Midbrain (tissue), 1 donor: ENCODE results near the gene NR2C2AP.
"Not testable (repeated sequence)": the region's sequence is repeated elsewhere in the genome, so short reads cannot be mapped to it uniquely, and the experiment has no call there.

ENCODE experiments used
- DNase-seq: peaks from one replicate; lab custom pipeline; 2025; lab: John Stamatoyannopoulos, UW

Gene NR2C2AP

DNA sequence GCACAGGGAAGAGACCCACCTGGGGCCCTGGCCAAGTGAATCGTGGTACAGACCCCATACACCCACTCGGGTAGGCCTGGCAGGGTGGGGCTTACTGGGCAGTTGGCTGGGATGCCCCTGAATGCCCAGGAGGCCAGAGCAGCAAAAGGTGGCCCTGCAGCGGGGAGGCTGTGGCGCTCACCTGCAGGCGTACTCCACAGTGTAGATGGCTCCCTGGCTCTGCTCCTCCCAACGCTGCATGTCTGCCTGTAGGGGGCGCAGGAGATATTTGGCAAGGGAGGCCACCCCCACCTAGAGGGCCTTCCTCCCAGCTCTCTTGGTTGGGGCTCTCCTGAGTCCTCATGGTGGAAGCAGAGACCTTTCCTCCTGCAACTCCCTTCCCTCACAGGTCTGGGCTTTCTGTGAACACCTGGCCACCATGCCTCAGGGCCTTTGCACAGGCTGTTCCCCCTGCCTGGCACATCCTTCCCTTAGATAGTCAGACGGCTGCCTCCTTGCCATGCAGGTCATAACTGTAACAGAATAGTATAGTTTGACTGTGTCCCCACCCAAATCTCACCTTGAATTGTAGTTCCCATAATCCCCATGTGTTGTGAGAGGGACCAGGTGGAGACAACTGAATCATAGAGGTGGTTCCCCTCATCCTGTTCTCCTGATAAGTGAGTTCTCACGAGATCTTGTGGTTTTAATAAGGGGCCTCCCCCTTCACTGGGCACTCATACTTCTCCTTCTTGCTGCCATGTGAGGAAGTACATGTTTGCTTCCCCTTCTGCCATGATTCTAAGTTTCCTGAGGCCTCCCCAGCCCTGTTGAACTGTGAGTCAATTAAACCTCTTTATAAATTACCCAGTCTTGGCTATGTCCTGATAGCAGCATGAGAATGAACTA is 17.1 kb downstream of the NR2C2AP start:
- DNase-seq, result no peak

DNA sequence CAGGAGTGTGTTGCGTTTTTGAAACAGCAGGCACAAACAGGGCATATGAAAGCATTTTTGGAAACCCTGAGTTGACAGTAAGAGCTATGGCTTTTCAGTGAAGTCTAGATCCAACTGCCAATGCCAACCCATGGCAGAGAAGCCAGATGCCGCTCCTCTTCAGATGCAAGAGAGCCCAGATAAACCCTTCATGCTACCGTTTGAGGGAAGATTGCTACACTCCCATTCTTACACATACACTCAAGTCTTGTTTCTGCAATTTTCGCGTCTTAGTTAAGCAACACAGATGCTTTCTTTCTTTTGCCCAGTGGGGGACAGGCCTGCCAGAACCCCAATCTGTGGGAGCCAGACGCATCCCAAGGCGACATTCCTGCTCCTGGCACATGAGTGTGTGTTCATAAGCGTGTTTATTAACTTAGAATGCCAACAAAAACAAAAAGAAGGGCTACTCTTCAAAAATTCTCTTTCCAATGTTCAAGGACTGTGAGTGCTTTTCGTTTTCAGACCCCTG is 21.7 kb downstream of the NR2C2AP start:
- no peak for DNase-seq

DNA sequence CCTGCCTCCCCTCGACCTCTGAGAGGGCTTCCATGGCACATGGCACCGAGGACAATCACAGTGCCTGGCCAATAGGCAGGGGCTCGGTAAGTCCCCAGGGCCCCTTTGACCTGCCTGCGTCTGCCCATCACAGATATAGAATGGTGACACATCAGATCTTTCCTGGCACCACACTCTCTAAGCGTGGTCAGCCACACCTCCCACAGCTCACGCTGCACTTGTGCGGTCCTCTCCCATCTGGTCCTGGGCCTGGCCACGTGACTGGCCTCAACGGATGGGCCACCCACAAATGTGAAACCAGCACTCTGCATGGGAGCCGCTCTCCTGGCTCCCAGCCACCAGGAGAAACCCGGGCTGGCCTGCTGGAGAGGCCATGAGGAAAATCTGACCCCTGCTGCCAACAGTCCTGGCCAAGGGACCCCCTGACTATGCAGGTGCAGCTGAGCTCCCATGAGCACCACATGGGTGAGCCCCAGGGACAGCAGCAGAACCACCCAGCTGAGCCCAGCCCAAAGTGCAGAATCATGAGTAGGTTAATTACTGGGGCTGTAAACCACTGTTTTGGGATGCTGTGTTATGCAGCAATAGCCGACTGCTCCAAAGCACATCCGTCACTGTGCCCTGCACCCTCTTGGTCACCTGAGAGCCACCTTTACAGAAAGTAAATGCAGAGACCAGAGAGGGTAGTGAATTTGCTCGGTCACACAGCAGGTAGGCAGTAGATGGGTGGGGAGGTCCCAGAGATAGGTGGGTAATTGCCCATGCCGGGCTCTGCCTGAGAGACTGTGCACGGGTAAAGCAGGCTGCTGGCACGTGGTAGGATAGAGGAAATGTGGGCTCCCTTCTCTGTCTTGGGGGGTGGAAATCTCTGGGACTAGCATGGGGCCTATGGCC is 23.4 kb downstream of the NR2C2AP start:
- no peak for DNase-seq

DNA sequence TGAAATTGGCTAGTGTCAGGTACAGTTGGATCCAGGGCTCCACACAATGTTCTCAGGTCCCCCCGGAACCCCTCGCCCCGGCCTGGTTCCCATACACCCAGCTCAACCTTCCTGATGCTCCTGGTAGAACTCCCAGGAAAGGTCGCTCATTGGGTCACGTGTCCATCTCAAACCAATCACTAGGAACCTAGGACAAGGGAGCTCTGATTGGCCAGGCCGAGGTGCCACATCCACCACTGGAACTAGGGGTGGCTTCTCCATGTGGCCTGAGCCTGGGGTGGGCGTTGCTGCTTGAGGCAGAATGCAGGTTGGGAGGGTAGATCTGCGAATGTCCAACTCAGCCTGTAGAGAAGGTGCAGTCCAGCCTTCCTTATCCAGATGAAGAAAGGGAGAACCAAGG is 26.3 kb downstream of the NR2C2AP start:
- no peak for DNase-seq

DNA sequence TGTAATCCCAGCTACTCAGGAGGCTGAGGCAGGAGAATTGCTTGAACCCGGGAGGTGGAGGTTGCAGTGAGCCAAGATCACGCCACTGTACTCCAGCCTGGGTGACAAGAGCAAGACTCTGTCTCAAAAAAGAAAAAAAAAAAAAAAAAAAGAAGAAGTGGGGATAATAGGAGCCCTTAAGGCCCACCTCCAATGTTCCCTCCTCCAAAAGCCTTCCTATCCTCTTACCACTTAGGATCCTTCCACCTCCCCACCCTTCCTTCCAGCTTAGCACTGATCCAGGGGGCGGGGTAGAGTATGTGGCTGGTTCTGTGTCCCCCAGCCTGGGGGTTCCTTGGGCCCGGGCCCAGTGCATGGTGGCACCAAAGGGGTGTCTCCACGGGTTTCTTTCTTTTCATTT is 30.0 kb downstream of the NR2C2AP start:
- DNase-seq, result not testable (repeated sequence)

DNA sequence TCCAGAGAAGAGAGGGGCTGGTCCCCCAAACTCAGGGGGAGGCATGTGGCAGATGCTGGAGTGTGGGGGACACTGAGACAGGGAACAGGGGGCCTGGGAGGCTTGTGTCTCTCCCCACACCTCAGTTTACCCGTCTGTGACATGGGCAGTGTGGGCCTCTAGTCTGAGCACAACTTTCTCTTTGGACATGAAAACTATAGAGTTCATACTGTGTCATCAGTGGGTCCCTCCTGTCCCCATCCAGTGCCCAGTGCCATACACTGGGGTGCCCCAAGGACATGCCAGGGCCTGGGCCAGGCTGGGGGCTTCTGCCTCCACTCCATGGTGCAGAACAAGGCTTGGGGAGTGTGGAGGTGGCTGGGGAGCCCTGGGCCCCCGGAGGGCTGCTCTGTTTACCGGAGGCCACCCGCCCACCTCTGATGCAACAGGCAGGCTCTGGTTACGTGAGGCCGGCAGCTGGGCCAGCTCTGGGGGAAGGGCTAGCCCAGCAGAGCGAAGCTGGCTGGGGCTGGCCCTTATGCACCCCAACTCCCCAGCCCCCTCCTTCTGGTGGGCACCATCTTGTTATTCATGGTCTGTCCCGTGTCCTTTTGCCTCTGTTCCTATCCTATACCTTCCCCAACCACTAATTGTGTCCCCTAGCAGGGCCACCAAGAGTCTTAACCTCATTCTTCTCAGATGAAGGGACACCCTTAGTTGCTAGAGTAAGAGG is 31.2 kb downstream of the NR2C2AP start:
- no peak for DNase-seq

DNA sequence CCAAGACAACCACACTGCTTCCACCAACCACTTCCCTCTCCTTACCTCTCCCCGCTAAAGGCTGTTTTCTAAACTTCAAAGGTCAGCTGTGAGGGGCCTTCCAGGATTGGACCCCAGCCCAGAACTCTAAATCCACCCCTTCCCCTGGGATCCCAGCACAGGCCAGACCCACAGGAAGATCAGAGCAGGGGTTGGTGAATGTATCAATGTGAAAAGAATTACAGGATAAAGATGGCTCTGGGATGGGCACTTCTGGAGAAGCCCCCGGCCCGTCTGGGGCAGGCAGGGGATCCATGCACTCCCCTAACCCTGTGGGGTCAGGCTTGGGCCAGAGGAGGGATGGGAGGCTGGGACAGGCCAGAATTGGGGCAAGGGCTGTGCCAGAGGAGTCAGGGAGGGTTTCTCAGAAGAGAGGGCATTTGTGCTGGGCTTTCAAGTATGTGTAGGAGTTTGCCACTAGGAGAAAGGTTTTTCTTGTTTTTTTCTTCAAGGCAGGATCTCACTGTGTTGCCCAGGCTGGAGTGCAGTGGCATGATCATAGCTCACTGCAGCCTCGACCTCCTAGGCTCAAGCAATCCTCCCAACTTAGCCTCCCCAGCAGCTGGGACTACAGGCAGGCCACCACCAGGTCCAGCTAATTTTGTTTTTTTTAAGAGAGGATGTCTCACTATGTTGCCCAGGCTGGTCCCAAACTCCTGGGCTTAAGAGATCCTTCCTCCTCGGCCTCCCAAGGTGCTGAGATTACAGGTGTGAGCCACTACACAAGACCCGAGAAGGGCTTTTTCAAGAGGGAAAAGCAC is 32.1 kb downstream of the NR2C2AP start:
- no peak for DNase-seq

DNA sequence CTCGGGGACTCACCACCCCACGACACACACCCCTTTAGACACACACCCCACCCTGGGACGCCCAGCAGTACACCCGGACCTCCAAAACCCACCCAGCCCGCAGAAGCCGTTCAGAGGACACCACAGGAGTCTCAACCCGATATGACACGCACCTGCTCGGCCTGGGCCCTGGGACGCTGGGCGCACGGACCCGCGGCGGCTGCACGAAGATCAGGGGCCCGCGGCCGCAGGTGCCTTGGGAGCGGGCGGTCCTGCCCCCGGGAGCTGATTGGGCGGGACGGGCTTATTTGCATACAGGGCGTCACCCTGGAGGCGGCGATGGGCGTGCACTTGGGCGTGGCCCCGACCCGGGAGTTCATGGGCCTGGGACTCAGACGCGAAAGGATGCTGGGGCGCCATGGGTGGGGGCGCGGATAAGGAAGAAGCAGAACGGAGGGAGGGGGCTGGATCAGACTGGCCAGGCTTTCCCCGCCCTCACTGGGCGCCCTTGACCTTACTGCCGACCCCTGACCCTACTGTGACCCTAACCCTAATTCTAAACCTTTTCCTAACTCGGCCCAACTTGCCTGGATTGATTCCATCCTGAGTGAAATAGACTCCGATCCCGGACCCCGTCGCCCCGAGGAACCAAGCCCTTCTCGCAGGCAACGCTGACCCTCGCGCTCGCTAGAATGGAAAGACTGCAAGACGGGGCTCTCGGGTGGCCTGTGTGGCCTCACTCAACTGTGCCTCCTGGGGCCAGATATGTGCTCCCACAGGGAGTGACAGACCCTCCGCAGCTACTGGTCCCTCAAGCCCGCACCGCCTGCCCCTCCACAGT is 33.0 kb downstream of the NR2C2AP start, which contains the start of gene MEF2B:
TSS of gene MEF2B (minus strand) at position 211 of the 820 bp plus-strand sequence. CDS start 19,528 bp downstream, outside the sequence.
- peak; percentile 9 for DNase-seq

DNA sequence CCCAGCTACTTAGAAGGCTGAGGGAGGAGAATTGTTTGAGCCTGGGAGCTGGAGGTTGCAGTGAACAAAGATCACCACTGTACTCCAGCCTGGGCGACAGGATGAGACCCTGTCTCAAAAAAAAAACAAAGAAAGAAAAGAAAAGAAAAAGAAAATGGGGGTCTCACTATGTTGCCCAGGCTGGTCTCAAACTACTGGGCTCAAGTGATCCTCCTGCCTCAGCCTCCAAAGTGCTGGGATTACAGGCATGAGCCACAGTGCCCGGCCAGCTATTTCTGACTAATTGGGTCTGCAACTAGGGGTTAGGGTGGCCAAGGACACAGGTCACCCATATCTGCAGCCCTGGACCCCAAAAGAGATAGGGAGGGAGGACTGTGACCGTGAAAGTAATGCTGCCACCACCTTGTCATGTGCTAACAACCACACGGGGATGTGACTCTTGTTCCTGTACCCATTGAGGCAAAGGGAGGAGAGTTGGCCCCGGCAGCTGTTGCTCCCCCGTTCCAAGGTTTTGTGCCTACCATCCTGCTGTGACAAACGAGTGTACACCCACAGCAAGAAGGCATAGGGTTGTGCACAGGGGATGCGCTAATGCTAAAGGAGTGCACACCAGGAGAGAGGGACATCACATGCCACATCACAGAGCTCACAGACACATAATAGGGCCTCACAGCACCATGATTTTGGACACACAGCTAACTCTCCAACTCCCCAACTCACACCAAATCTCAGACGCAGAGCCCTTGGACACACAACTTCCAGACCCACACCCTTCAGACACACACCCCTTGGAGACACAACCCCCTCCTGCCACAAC is 33.8 kb downstream of the NR2C2AP start:
- no peak for DNase-seq

DNA sequence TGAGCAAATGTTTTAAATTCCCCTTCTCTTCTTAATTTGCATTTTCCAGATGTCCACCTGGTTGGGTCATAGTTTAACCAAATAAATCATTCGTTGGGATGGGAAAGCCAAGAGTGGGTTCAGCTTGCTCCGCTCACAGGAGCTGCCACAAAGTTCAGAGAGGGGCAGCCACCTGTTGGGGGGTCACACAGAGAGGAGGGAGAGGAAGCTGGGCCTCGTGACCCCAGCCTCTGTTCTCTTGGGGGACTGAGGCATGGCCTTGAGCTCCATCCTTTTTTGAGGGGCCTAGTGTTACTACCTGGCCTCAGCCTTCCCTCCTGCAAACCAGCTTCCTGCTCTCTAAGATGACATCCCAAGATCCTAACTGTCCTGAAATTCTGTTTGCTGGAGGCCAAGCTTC is 35.6 kb downstream of the NR2C2AP start:
- DNase-seq, result no peak

DNA sequence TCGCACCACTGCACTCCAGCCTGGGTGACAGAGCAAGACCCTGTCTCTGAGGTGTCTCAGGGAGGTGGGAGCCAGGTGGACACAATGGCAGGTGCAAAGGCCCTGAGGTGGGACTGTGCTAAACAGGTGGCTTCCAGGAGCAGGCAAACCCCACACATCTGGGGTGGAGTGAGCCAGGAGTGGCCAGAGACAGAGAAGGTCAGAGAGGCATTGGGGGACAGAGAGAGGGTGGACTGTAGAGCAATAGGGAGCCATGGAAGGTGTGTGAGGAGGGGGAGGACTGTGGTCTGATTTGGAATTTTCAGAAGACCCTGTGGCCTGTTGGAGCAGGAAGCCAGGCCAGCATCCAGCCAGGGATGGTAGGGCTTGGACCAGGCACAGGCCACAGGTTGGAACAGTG is 37.8 kb downstream of the NR2C2AP start:
- no peak for DNase-seq

DNA sequence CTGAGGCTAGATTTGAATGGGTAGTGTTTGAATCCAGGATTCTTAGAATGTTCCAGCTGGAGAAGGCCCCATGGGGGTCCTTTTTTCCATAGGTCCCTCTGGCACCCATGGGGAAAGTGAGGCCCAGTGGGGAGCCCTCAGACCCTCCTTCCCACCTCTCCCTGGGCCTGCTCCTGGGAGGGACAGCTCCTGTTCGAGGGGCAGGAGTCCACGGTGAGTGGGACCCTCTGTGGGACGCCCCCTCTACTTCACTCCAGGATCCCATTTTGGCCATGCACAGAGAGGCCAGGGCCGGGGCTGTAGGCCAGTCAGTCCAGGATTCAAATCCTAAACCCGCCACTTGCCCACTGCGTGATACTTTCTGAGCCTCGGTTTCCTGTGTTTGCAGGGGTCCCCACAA is 40.7 kb downstream of the NR2C2AP start:
- DNase-seq, result no peak

DNA sequence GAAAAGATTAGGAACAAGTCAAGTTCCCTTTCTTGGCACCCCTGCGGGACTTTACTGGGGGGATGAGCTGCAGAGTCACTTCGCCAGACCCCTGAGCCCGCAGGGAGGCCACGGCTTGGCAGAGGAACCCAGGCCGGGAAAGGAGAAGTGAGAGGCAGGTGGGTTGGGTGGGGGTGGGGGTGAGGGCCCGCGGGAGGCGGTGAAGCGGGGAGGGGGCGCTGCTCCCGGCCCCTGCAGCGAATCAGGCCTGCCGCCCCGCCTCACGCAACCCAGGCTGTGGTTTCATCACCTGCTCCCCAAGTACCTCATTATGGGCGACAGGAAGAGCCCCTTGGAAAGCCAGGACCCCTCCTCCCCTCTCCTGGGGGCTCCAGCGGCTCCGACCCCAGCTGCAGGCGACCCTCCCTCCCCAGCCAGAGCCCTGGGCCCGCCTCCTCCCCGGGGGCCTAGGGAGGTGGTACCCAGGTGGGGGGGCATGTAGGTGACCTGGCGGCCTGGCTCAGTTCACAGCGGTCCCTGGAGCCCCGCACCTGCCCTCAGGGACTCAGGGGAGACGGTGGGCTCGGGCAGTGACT is 42.7 kb downstream of the NR2C2AP start:
- DNase-seq, result no peak

DNA sequence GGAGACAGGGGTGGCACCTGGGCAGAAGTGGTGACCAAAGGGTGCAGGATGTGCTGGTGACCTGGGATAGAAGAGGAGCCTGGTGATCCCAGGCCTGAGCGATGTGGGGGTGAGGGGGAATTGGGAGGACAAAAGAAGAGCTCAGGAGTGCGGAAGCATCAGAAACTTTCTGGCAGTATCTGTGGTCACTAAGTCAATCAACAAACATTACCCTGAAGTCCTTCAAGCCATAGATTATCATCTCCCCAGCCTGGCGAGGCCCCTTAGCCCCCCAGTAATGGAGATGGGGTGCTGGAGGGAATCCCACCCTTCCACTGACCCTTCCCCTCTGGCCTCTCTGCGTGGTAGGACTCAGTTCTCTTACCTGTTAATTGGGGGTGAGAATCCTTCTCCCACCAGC is 43.7 kb downstream of the NR2C2AP start:
- DNase-seq, result no peak

DNA sequence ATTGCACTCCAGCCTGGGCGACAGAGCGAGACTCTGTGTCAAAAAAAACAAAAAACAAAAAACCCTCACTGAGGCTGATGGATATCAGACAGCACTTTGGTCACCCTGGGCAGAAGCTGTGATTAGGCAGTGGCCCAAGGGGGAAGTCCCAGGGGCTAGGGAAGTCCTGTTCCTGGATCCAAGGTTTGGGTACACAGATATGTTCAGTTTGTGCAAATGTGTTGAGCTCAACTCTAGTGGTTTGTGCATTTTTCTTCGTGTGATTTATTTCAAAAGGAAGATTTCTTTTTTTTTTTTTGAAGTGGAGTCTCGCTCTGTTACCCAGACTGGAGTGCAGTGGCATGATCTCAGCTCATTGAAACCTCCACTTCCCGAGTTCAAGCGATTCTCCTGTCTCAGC is 45.4 kb downstream of the NR2C2AP start:
- no peak for DNase-seq

DNA sequence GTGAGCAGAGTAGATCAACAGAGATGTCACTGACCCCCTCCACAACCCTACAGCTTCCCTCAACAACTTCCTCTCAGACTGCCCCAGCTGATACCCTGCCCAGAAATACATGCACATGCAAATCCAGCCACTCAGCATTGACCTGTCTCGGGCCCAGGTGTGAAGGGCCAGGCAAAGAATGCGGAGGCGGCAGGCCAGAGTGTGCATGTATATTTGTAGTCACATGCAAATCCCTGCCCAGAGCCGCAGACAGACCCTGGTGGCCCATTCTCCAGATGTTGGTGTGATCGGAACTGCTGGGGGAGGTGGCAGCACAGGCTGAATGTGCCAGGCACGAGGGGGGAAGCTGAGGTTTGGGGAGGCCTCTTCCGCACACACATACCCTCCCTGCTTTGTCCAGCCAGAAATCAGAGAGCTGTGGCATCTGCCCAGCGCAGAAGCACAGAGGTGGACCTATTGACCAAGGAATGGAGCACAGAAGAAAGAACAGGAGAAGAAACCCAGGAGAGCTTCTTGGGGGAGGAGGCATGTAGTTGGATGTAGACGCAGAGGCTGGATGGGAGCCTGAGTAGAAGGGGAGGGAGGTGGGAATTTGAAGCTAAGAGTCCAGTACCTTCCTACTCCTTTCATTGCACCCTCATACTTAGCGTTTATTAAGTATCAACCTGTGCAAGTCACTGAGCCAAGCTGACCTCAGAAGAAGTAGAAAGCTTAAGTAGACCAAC is 47.6 kb downstream of the NR2C2AP start:
- DNase-seq, result no peak

DNA sequence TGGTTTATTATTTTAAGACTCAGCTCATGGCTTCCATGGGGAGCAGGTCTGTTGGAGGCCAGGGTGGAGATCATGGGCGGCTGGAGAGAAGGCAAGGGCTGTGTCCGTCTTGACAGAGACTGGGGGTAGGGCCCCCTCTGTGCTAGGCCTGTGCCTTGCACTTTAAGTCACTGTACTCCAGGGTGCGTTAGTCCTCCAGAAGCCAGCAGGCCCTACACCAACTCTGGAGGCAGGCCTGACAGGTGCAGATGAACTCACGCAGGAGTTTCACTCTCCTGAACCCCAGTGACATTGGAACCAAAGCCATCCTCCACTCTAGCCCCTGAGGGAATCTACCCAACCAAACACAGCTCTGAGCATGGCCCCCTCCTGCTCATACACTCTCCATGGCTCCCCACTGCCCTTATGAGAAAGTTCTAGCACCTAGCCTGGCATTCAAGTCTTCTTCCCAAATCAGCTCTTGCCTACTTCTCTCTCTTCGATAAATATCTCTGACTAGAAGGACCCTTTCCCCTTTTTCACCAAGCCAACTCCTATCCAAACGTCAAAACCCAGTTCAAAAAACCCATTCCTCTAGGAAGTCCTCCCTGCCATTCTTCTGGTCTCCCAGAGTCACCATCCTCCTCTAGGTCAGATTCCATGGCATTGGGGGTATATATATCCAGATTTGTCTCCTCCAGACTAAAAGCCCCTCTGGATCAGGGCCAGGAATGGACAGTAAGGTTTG is 48.3 kb downstream of the NR2C2AP start:
- DNase-seq, result no peak
